Fibroblast of lung (primary cell): ENCODE results near the gene RRAD.
"Not testable (repeated sequence)": the region's sequence is repeated elsewhere in the genome, so short reads cannot be mapped to it uniquely, and the experiment has no call there.

ENCODE experiments used
- EZH2 ChIP-seq: IDR thresholded peaks from 2 replicates; pipeline ENCODE4 v1.5.1; 2012; ENCODE audit warnings: low read length, control low read depth, mild to moderate bottlenecking; ENCODE audit errors: missing control alignments
- TF ChIP-seq, protein P1 (sequence below), 2 donors: IDR thresholded peaks in 1 of 2; conservative IDR thresholded peaks in 1 of 2; 1 replicate in 1 of 2; 2 replicates in 1 of 2; pipeline ENCODE4 v1.5.1; 2011 to 2012; ENCODE audit warnings: low read length in 2 of 2, control low read depth in 1 of 2, inconsistent platforms in 1 of 2, low read depth in 1 of 2, mild to moderate bottlenecking in 1 of 2

DNA sequence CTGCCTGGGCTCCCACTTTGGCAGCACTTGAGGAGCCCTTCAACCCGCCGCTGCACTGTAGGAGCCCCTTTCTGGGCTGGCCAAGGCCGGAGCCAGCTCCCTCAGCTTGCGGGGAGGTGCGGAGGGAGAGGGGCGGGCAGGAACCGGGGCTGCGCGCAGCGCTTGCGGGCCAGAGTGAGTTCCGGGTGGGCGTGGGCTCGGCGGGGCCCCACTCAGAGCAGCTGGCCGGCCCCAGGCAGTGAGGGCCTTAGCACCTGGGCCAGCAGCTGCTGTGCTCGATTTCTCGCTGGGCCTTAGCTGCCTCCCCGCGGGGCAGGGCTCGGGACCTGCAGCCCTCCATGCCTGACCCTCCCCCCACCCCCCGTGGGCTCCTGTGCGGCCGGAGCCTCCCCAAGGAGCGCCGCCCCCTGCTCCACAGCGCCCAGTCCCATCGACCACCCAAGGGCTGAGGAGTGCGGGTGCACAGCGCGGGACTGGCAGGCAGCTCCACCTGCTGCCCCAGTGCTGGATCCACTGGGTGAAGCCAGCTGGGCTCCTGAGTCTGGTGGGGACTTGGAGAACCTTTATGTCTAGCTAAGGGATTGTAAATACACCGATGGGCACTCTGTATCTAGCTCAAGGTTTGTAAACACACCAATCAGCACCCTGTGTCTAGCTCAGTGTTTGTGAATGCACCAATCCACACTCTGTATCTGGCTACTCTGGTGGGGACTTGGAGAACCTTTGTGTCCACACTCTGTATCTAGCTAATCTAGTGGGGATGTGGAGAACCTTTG, 49.0 kb upstream of the RRAD start:
- TF ChIP-seq, protein P1, sequence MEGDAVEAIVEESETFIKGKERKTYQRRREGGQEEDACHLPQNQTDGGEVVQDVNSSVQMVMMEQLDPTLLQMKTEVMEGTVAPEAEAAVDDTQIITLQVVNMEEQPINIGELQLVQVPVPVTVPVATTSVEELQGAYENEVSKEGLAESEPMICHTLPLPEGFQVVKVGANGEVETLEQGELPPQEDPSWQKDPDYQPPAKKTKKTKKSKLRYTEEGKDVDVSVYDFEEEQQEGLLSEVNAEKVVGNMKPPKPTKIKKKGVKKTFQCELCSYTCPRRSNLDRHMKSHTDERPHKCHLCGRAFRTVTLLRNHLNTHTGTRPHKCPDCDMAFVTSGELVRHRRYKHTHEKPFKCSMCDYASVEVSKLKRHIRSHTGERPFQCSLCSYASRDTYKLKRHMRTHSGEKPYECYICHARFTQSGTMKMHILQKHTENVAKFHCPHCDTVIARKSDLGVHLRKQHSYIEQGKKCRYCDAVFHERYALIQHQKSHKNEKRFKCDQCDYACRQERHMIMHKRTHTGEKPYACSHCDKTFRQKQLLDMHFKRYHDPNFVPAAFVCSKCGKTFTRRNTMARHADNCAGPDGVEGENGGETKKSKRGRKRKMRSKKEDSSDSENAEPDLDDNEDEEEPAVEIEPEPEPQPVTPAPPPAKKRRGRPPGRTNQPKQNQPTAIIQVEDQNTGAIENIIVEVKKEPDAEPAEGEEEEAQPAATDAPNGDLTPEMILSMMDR (conservative IDR thresholded peaks at IDR 0.05 in 1 of 2, IDR thresholded peaks at IDR 0.05 in 1 of 2; ENCODE audit: low read depth in 1 of 2, low read length in 2 of 2) = not testable (repeated sequence)
- not testable (repeated sequence) for TF ChIP-seq EZH2
